Thyroid gland (tissue), 4 donors: ENCODE measurements around the gene ART4. TPM values are rescaled to one million over a fixed set of nuclear protein-coding genes. Genes with fewer than 3 reads are reported as not detected.
A peak's percentile ranks its signal among the peaks of the same experiment; 100 is the strongest.

Source experiments
- DNase-seq, 2 donors: peaks; one replicate each; pipeline ENCODE4 v3.0.0-alpha.2; 2019
- H3K27ac ChIP-seq, 3 donors: fragments of 200-600 bp; sonication (generic); 1 replicate in 2 of 3; 2 replicates in 1 of 3; pipeline ENCODE4 v1.5.1; 2016 to 2019; ENCODE audit warnings: mild to moderate bottlenecking in 1 of 3, moderate library complexity in 1 of 3
- H3K27me3 ChIP-seq: fragments of 200-600 bp; sonication (generic); one replicate; pipeline ENCODE4 v1.5.1; 2019
- H3K36me3 ChIP-seq, 2 donors: fragments of 200-600 bp; sonication (generic); one replicate each; pipeline ENCODE4 v1.5.1; 2016 to 2019
- H3K4me1 ChIP-seq, 2 donors: fragments of 200-600 bp; sonication (generic); one replicate each; pipeline ENCODE4 v1.5.1; 2017 to 2019
- H3K4me3 ChIP-seq, 3 donors: fragments of 200-600 bp; sonication (generic); replicated peaks in 1 of 3; 1 replicate in 2 of 3; 2 replicates in 1 of 3; pipeline ENCODE4 v1.5.1; 2016; ENCODE audit warnings: mild to moderate bottlenecking in 1 of 3
- H3K9me3 ChIP-seq: fragments of 200-600 bp; sonication (generic); one replicate; pipeline ENCODE4 v1.5.1; 2017
- POLR2A ChIP-seq, 2 donors: fragments of 450-650 bp; IDR thresholded peaks; one replicate each; pipeline ENCODE4 v1.6.1; 2017; ENCODE audit warnings: antibody characterized with exemption in 2 of 2, mild to moderate bottlenecking in 2 of 2, moderate library complexity in 1 of 2
- WGBS, 2 donors: methylation state at CpG; one replicate each; pipeline ENCODE4 v1.1.5; 2017; 5-methylcytosine and 5-hydroxymethylcytosine counted together
- intact Hi-C: fragments of 100-400 bp; cut with DNase I; formaldehyde crosslinking; loops from one replicate; pipeline ENCODE4 v1.15.1; 2023
- total RNA-seq, 4 donors: library from RNA; depleted of rRNA; stranded (reverse); fragments of >200 nt; gene quantifications; one replicate each; pipeline ENCODE4 v1.2.3, GENCODE V29; 2016
- TF ChIP-seq, protein P1 (sequence below), 6 experiments: fragments of 200-600 bp in 3 of 6; fragments of 450-650 bp in 3 of 6; sonication (generic) in 3 of 6; IDR thresholded peaks; one replicate each; pipeline ENCODE4 v1.5.1; 2016 to 2019; ENCODE audit warnings: antibody characterized with exemption in 6 of 6, mild to moderate bottlenecking in 2 of 6, inconsistent platforms in 1 of 6, moderate library complexity in 1 of 6

The ART4 gene
- total RNA-seq, 4 donors from 2014 or later, result 5.5 to 26.5 (median 10.8) TPM

DNA sequence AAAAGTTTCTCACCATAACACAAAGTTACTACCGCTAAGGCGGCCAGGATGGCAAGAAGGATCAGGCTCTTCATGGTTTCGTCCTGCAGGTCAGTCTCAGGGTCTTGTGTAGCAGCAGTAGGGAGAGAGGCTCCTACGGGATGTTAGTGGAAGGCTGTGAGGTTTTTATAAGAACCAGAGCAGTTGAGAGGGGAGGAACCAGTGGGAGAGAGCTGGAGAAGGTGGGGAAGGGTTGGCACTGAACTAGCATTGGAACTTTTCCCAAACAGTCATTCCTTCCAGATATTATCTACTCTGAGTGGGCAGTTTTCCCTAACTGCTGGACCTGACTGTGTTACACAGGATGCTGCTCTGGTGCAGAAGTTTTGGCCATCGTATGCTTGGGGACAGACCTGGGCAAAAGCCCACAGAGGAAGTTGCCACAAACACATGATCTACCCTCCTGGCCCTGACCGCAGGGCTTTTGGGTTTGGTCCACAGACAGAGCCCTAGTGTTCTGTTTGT is 42.4 kb upstream of the ART4 start, which contains the start of gene MGP:
MGP (minus strand) TSS at position 137 of the 504 bp plus-strand sequence; CDS start at position 74, 63 bp downstream.
- H3K9me3 ChIP-seq, result no peaks in the 10 kb centered on the region
- peaks cover 14 to 16% of the 10 kb centered on the region in 2 donors for H3K4me1 ChIP-seq
- 18 to 23% methylated on average over 6 of the region's 6 CpGs for WGBS, 2 donors
- peak within 1 kb of the TSS; percentile 75 to 88 (median 75) for H3K27ac ChIP-seq
- peak; percentile 36 to 41 for DNase-seq
- H3K4me3 ChIP-seq, result peak within 1 kb of the TSS in 2 of 3 donors; percentile 12 to 30
- H3K36me3 ChIP-seq, result peaks cover 0 to 7% of the 10 kb centered on the region in 2 donors
- H3K27me3 ChIP-seq, result no peaks in the 10 kb centered on the region
- peak in 1 of 2 donors; percentile 52 for TF ChIP-seq POLR2A (IDR thresholded peaks at IDR 0.05)
- TF ChIP-seq, protein P1, sequence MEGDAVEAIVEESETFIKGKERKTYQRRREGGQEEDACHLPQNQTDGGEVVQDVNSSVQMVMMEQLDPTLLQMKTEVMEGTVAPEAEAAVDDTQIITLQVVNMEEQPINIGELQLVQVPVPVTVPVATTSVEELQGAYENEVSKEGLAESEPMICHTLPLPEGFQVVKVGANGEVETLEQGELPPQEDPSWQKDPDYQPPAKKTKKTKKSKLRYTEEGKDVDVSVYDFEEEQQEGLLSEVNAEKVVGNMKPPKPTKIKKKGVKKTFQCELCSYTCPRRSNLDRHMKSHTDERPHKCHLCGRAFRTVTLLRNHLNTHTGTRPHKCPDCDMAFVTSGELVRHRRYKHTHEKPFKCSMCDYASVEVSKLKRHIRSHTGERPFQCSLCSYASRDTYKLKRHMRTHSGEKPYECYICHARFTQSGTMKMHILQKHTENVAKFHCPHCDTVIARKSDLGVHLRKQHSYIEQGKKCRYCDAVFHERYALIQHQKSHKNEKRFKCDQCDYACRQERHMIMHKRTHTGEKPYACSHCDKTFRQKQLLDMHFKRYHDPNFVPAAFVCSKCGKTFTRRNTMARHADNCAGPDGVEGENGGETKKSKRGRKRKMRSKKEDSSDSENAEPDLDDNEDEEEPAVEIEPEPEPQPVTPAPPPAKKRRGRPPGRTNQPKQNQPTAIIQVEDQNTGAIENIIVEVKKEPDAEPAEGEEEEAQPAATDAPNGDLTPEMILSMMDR (IDR thresholded peaks at IDR 0.05), result no peak
- intact Hi-C loops, result no loop called here

DNA sequence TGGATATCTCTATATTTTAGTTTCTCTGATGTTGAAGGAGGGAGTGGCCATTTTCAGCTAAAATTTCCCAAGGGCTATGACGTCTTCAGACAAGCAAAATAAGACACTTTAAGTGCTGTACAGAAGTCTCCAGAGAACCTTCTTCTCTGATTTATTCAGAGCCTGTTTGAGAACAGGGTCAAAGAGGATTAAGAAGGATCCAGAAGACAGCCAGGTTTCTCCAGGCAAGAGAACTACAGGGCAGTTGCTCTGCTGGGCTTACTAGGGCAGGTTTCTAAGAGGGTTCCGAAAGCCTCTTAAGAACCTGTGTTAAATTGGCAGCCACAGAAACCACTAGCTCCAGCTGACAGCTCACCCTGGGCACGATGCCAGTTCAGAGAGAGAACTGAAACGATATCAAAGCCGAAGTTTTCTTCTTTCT is 41.1 kb upstream of the ART4 start:
- peaks cover 14 to 16% of the 10 kb centered on the region in 2 donors for H3K4me1 ChIP-seq
- intact Hi-C loops, result no loop called here
- H3K27ac ChIP-seq, result peak overlapping the region; percentile 75 to 88 (median 75)
- peak overlapping the region in 1 of 3 donors; percentile 30 for H3K4me3 ChIP-seq
- peak; percentile 95 to 97 for DNase-seq
- H3K27me3 ChIP-seq, result no peaks in the 10 kb centered on the region
- no peaks in the 10 kb centered on the region for H3K9me3 ChIP-seq
- peak in 1 of 2 donors; percentile 19 for TF ChIP-seq POLR2A (IDR thresholded peaks at IDR 0.05)
- TF ChIP-seq, protein P1 (IDR thresholded peaks at IDR 0.05), result no peak
- peaks cover 0 to 7% of the 10 kb centered on the region in 2 donors for H3K36me3 ChIP-seq
- WGBS, 2 donors, result 0% methylated on average over 5 of the region's 5 CpGs

DNA sequence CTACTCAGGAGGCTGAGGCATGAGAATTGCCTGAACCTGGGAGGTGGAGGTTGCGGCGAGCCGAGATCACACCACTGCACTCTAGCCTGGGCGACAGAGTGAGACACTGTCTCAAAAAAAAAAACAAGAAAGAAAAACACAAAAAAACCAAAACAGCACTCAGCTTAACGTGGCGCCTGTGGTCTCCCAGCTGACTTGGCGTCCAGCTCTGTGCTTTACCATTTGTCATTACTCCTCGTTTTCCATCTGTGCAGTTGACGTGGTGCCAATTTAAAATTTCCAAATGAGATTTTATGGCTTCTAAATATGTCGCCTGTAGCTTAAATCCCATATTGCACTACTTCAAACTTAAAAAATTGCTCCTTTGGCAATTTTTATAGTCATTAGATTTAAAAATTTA is 40.4 kb upstream of the ART4 start:
- Histone ChIP-seq H3K27me3 (no peaks in the 10 kb centered on the region), H3K4me1 (peaks cover 14 to 16% of the 10 kb centered on the region in 2 donors), H3K9me3 (no peaks in the 10 kb centered on the region), H3K4me3 (peak overlapping the region in 1 of 3 donors; percentile 30), H3K27ac (peak overlapping the region; percentile 75 to 88 (median 75)), H3K36me3 (peaks cover 0 to 7% of the 10 kb centered on the region in 2 donors)
- TF ChIP-seq POLR2A (IDR thresholded peaks at IDR 0.05), result no peak
- intact Hi-C loops, result no loop called here
- DNase-seq, result no peak
- WGBS, 2 donors, result 69 to 70% methylated on average over 10 of the region's 10 CpGs

DNA sequence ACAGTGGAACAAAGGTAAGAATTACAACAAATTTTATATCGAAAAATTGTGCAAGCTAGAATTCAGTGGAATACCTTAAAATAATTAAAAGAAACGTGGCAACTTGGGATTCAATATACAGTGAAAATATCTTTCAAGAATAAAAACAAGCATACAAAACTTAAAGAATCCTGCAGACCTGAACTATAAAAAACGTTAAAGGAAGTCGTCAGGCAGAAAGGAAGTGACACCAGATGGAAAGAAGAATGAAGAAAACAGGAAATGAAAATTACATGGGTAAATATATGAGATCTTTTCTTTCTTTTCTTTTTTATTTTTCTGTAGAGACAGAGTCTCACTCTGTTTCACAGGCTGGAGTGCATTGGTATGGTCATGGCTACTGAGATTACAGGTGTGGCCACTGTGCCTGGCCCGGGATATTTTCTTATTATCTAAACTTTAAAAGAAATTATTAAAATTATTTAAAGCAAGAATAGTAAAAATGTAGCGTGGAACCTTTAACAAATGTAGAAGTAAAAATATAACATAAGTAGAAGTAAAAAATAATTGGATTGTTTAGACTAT is 37.6 kb upstream of the ART4 start:
- H3K27ac ChIP-seq, result no peak overlapping the region
- TF ChIP-seq POLR2A (IDR thresholded peaks at IDR 0.05), result no peak
- TF ChIP-seq, protein P1 (IDR thresholded peaks at IDR 0.05), result no peak
- H3K9me3 ChIP-seq, result no peaks in the 10 kb centered on the region
- 79 to 85% methylated on average over 6 of the region's 6 CpGs for WGBS, 2 donors
- no peak overlapping the region for H3K4me3 ChIP-seq
- peaks cover 0 to 7% of the 10 kb centered on the region in 2 donors for H3K36me3 ChIP-seq
- intact Hi-C loops, result no loop called here
- no peak for DNase-seq
- H3K4me1 ChIP-seq, result peaks cover 9 to 10% of the 10 kb centered on the region in 2 donors
- no peaks in the 10 kb centered on the region for H3K27me3 ChIP-seq

DNA sequence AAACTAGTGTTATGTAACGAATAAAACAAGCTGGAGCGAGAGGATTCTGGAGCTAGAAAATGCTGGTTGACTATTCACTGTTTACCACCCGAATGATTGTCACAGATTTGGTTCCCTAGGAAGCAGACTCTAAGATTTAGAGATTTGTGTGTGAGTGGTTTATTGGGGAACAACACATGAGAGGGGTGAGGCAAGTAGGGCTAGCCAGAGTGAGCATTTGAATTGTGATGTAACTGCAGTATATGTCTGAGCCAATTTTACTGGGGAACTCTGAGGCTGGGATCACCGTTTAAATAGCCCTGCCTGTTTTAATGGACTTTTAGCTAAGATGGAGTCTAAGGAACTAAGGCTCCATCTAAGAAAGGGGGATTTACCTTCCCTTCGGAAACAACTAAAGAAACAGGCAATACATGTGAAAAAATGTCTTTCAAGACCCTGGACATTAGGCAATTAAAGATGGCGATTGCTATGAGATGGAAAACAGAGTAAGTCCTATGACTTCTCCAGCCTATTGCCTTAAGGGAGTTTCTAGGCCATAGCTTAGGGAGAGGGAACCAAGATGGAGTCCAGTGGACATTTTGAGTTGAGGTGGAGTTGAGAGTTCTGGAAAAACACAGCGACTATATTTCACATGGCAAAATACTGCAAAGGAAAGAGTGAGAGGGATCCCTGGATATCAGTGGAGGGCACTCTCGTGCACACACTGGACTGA is 36.1 kb upstream of the ART4 start:
- Histone ChIP-seq H3K27me3 (no peaks in the 10 kb centered on the region), H3K36me3 (peaks cover 0 to 7% of the 10 kb centered on the region in 2 donors)
- intact Hi-C loops, result no loop called here

More for the DNA sequence above, 36.1 kb upstream of the ART4 start:
- Histone ChIP-seq H3K4me3 (no peak overlapping the region), H3K9me3 (no peaks in the 10 kb centered on the region), H3K27ac (no peak overlapping the region), H3K4me1 (peaks cover 6% of the 10 kb centered on the region in 2 donors)
- DNase-seq, result no peak
- 85 to 89% methylated on average over 8 of the region's 8 CpGs for WGBS, 2 donors
- TF ChIP-seq, protein P1 (IDR thresholded peaks at IDR 0.05), result no peak
- no peak for TF ChIP-seq POLR2A (IDR thresholded peaks at IDR 0.05)
